HCT116 (cell line): ENCODE data around the gene ANAPC2. TPM values are rescaled to one million over a fixed set of nuclear protein-coding genes. Genes with fewer than 3 reads are reported as not detected.

ENCODE experiments used
- ATAC-seq: fragments of 200-7000 bp; cut with Tn5 transposase; 2 replicates; pipeline ENCODE4 v1.9.1; 2020; ENCODE audit warnings: mild to moderate bottlenecking, moderate library complexity
- BruUV-seq: library from RNA; stranded (reverse); fragments of 400-500 nt; replicated peaks from 2 replicates; lab custom pipeline; 2021; lab: Mats Ljungman, UMichigan
- CTCF ChIA-PET: fragments of 300-600 bp; sonication (Branson Sonifier 250); formaldehyde crosslinking; loops from one replicate; lab custom pipeline; 2021; ENCODE audit warnings: antibody characterized with exemption; lab: Charles Lee
- POLR2A ChIA-PET: fragments of 300-600, 350-600 bp; sonication (Branson Sonifier 250); formaldehyde crosslinking; loops from one replicate; lab custom pipeline; 2021; ENCODE audit warnings: antibody characterized with exemption; lab: Charles Lee
- RAD21 ChIA-PET, 2 experiments: fragments of 300-600 bp; sonication (Branson Sonifier 250); formaldehyde crosslinking; loops; one replicate each; lab custom pipeline; 2023; ENCODE audit warnings: low total read pairs in 2 of 2; ENCODE audit not compliant: uncharacterized antibody in 2 of 2, unreplicated experiment in 2 of 2, low non-redundant PET in 1 of 2; lab: Charles Lee
- DNase-seq: peaks from one replicate; pipeline ENCODE4 v3.0.0-alpha.2; 2010; ENCODE audit warnings: low read depth, low spot score
- H2AFZ ChIP-seq: fragments of 200-600 bp; shearing (Covaris generic), sonication (generic); 2 replicates; pipeline ENCODE4 v1.6.1; 2017; ENCODE audit warnings: low read depth, mixed run types, mixed read lengths, antibody characterized with exemption, low read length; ENCODE audit not compliant: poor library complexity, severe bottlenecking
- H3K27ac ChIP-seq: 2 replicates; pipeline ENCODE4 v1.5.1; 2012; ENCODE audit warnings: low read depth, low read length
- H3K27me3 ChIP-seq: fragments of 200-600 bp; sonication (generic); 2 replicates; pipeline ENCODE4 v1.6.1; 2016; ENCODE audit warnings: mixed run types, low read length, mixed read lengths; ENCODE audit not compliant: insufficient read depth
- H3K36me3 ChIP-seq, 2 experiments: fragments of 200-500 bp in 1 of 2; fragments of 200-600 bp in 1 of 2; sonication (Bioruptor generic) in 1 of 2; sonication (generic) in 1 of 2; 2 replicates each; pipeline versions ENCODE4 v1.5.1 to v1.6.1; 2014 to 2016; ENCODE audit warnings: low read length in 2 of 2, inconsistent platforms in 1 of 2, mixed read lengths in 1 of 2, mixed run types in 1 of 2; ENCODE audit not compliant: insufficient read depth in 2 of 2, control insufficient read depth in 1 of 2
- H3K4me1 ChIP-seq, 2 experiments: fragments of 200-600 bp in 1 of 2; sonication (generic) in 1 of 2; 2 replicates each; pipeline versions ENCODE4 v1.5.1 to v1.6.1; 2012 to 2017; ENCODE audit warnings: low read length in 2 of 2, inconsistent platforms in 1 of 2, mild to moderate bottlenecking in 1 of 2, mixed read lengths in 1 of 2, mixed run types in 1 of 2, moderate library complexity in 1 of 2; ENCODE audit not compliant: insufficient read depth in 2 of 2, control insufficient read depth in 1 of 2
- H3K4me2 ChIP-seq: fragments of 200-600 bp; sonication (generic); 2 replicates; pipeline ENCODE4 v1.6.1; 2017; ENCODE audit warnings: mixed run types, low read length, mixed read lengths
- H3K4me3 ChIP-seq, 2 experiments: fragments of 200-600 bp in 1 of 2; sonication (generic) in 1 of 2; replicated peaks in 1 of 2; 2 replicates each; pipeline ENCODE4 v1.5.1; 2011 to 2016; ENCODE audit warnings: low read length in 2 of 2, control low read depth in 1 of 2, low read depth in 1 of 2, mild to moderate bottlenecking in 1 of 2, mixed read lengths in 1 of 2, mixed run types in 1 of 2
- H3K79me2 ChIP-seq: fragments of 200-600 bp; sonication (generic); 2 replicates; pipeline ENCODE4 v1.6.1; 2017; ENCODE audit warnings: mild to moderate bottlenecking, mixed run types, low read length, moderate library complexity, mixed read lengths; ENCODE audit not compliant: insufficient read depth
- H3K9ac ChIP-seq: fragments of 200-600 bp; sonication (generic); 2 replicates; pipeline ENCODE4 v1.6.1; 2016; ENCODE audit warnings: low read length, mixed read lengths
- H3K9me2 ChIP-seq: fragments of 200-600 bp; sonication (generic), shearing (Covaris generic); 2 replicates; pipeline ENCODE4 v1.6.1; 2017; ENCODE audit warnings: mixed run types, mild to moderate bottlenecking, moderate library complexity; ENCODE audit not compliant: insufficient read depth
- H3K9me3 ChIP-seq, 2 experiments: fragments of 200-500 bp in 1 of 2; fragments of 200-600 bp in 1 of 2; sonication (Bioruptor generic) in 1 of 2; sonication (generic) in 1 of 2; 2 replicates each; pipeline ENCODE4 v1.6.1; 2014 to 2017; ENCODE audit warnings: low read length in 2 of 2, mixed read lengths in 2 of 2, inconsistent platforms in 1 of 2, low read depth in 1 of 2, mild to moderate bottlenecking in 1 of 2, mixed run types in 1 of 2, moderate library complexity in 1 of 2; ENCODE audit not compliant: control insufficient read depth in 1 of 2, insufficient read depth in 1 of 2
- H4K20me1 ChIP-seq: fragments of 200-600 bp; sonication (generic), shearing (Covaris generic); 2 replicates; pipeline ENCODE4 v1.6.1; 2017; ENCODE audit warnings: mixed run types, mild to moderate bottlenecking, moderate library complexity; ENCODE audit not compliant: insufficient read depth
- CBX3 ChIP-seq: IDR thresholded peaks from 2 replicates; pipeline ENCODE4 v1.6.1; 2012; ENCODE audit warnings: low read depth
- CTCF ChIP-seq, 3 experiments: fragments of 200-600 bp in 1 of 3; sonication (generic) in 1 of 3; IDR thresholded peaks in 2 of 3; conservative IDR thresholded peaks in 1 of 3; 2 replicates each; pipeline ENCODE4 v1.5.1; 2012 to 2017; ENCODE audit warnings: low read depth in 2 of 3, low read length in 2 of 3, antibody characterized with exemption in 1 of 3, borderline replicate concordance in 1 of 3, control low read depth in 1 of 3, mild to moderate bottlenecking in 1 of 3, mixed read lengths in 1 of 3, mixed run types in 1 of 3, moderate library complexity in 1 of 3; ENCODE audit not compliant: insufficient read depth in 1 of 3
- EGR1 ChIP-seq: IDR thresholded peaks from 2 replicates; pipeline ENCODE4 v1.6.1; 2012; ENCODE audit warnings: low read depth
- ELF1 ChIP-seq: IDR thresholded peaks from 2 replicates; pipeline ENCODE4 v1.6.1; 2012; ENCODE audit warnings: low read depth, borderline replicate concordance
- EZH2 ChIP-seq: fragments of 200-600 bp; sonication (generic); IDR thresholded peaks from 2 replicates; pipeline ENCODE4 v1.6.1; 2017; ENCODE audit warnings: antibody characterized with exemption, mixed run types
- EZH2phosphoT487 ChIP-seq: fragments of 200-600 bp; IDR thresholded peaks from 2 replicates; pipeline ENCODE4 v1.6.1; 2018; ENCODE audit warnings: antibody characterized with exemption, borderline replicate concordance
- FOSL1 ChIP-seq: IDR thresholded peaks from 2 replicates; pipeline ENCODE4 v1.6.1; 2012; ENCODE audit warnings: low read depth
- JUND ChIP-seq: IDR thresholded peaks from 2 replicates; pipeline ENCODE4 v1.6.1; 2012
- MAX ChIP-seq: IDR thresholded peaks from 2 replicates; pipeline ENCODE4 v1.6.1; 2012
- POLR2AphosphoS5 ChIP-seq: IDR thresholded peaks from 2 replicates; pipeline ENCODE4 v1.6.1; 2011; ENCODE audit warnings: mild to moderate bottlenecking, low read depth, low read length, moderate library complexity
- RAD21 ChIP-seq: IDR thresholded peaks from 2 replicates; pipeline ENCODE4 v1.6.1; 2012; ENCODE audit warnings: low read depth, mild to moderate bottlenecking
- REST ChIP-seq: IDR thresholded peaks from 2 replicates; pipeline ENCODE4 v1.6.1; 2012; ENCODE audit warnings: low read depth
- SIN3A ChIP-seq: IDR thresholded peaks from 2 replicates; pipeline ENCODE4 v1.6.1; 2012; ENCODE audit warnings: low read depth
- SP1 ChIP-seq: IDR thresholded peaks from 2 replicates; pipeline ENCODE4 v1.6.1; 2012; ENCODE audit warnings: low read depth
- SRF ChIP-seq: IDR thresholded peaks from 2 replicates; pipeline ENCODE4 v1.6.1; 2012; ENCODE audit warnings: low read depth
- YY1 ChIP-seq: IDR thresholded peaks from 2 replicates; pipeline ENCODE4 v1.6.1; 2011; ENCODE audit warnings: low read length, low read depth, moderate library complexity, mild to moderate bottlenecking; ENCODE audit not compliant: insufficient replicate concordance; ENCODE audit errors: extremely low read depth
- ZFX ChIP-seq: fragments of 450-650 bp; IDR thresholded peaks from 2 replicates; pipeline ENCODE4 v1.6.1; 2017
- intact Hi-C: fragments of 100-400 bp; cut with micrococcal nuclease; formaldehyde crosslinking; loops from 2 replicates; pipeline ENCODE4 v1.10.0; 2022
- total RNA-seq: library from RNA; stranded (reverse); gene quantifications from one replicate; pipeline ENCODE4 v1.2.1, GENCODE V29; 2021; ENCODE audit not compliant: unreplicated experiment
- TF ChIP-seq, protein P1 (sequence below): IDR thresholded peaks from 2 replicates; pipeline ENCODE4 v1.6.1; 2011; ENCODE audit warnings: mild to moderate bottlenecking, low read length, moderate library complexity; ENCODE audit not compliant: insufficient replicate concordance; ENCODE audit errors: extremely low read depth
- TF ChIP-seq, protein P2 (sequence below): IDR thresholded peaks from 2 replicates; pipeline ENCODE4 v1.6.1; 2012

Gene ANAPC2
- total RNA-seq, 1 experiment from 2014 or later, result 75.5 TPM

DNA sequence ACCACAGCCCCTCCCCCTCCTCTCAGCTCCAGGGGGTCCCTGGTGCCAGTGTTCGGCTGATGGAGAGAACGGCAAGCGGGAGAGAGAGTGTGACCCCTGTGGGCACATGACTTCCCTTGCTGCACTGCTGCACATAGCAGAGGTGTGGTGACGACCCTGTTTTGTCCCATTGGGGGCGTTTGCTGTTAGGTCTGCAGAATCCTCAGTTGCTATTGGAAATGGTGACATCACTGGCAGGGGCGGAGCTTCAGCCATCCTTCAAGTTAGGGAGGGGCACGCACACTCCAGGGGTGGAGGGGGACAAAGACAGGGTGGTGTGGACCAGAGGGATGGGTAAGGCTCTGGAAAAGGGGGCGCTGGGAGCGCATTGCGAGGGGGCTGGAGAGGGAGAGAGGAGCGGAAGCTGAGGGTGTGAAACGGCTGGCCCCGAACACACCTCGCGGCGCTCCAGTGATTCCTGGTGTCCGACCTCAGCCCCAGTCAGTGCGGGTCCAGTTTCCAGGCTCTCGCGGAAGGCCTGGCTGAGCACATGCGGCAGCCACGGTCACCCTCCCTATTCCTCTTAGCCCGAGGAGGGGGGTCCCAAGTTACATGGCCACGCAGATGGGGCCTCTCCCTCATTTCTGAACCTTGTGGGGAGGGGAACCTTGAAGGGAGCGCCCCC is 50.2 kb downstream of the ANAPC2 start:
- Histone ChIP-seq H3K4me3 (no peak overlapping the region), H3K9me2 (no peaks in the 10 kb centered on the region), H3K27ac (no peak overlapping the region), H3K36me3 (no peaks in the 10 kb centered on the region), H3K4me2 (no peak overlapping the region), H3K4me1 (peaks cover 12 to 18% of the 10 kb centered on the region in 2 experiments), H3K9me3 (no peaks in the 10 kb centered on the region), H4K20me1 (no peaks in the 10 kb centered on the region), H3K27me3 (no peaks in the 10 kb centered on the region), H2AFZ (no peak overlapping the region), H3K9ac (no peak overlapping the region), H3K79me2 (no peaks in the 10 kb centered on the region)
- TF ChIP-seq SIN3A, result no peak
- TF ChIP-seq ELF1, result no peak
- TF ChIP-seq EGR1, result no peak
- no peak for TF ChIP-seq SP1
- no peak for TF ChIP-seq MAX
- TF ChIP-seq EZH2, result no peak
- no peak for TF ChIP-seq SRF
- TF ChIP-seq RAD21, result no peak
- no peak for TF ChIP-seq FOSL1
- TF ChIP-seq, protein P1, sequence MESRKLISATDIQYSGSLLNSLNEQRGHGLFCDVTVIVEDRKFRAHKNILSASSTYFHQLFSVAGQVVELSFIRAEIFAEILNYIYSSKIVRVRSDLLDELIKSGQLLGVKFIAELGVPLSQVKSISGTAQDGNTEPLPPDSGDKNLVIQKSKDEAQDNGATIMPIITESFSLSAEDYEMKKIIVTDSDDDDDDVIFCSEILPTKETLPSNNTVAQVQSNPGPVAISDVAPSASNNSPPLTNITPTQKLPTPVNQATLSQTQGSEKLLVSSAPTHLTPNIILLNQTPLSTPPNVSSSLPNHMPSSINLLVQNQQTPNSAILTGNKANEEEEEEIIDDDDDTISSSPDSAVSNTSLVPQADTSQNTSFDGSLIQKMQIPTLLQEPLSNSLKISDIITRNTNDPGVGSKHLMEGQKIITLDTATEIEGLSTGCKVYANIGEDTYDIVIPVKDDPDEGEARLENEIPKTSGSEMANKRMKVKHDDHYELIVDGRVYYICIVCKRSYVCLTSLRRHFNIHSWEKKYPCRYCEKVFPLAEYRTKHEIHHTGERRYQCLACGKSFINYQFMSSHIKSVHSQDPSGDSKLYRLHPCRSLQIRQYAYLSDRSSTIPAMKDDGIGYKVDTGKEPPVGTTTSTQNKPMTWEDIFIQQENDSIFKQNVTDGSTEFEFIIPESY, result no peak
- TF ChIP-seq POLR2AphosphoS5, result no peak
- no peak for TF ChIP-seq CTCF (IDR thresholded peaks at IDR 0.05 in 2 of 3, conservative IDR thresholded peaks at IDR 0.05 in 1 of 3; ENCODE audit: borderline replicate concordance in 1 of 3, insufficient read depth in 1 of 3, low read depth in 2 of 3, low read length in 2 of 3)
- TF ChIP-seq JUND, result no peak
- TF ChIP-seq, protein P2, sequence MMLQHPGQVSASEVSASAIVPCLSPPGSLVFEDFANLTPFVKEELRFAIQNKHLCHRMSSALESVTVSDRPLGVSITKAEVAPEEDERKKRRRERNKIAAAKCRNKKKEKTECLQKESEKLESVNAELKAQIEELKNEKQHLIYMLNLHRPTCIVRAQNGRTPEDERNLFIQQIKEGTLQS, result no peak
- no peak for TF ChIP-seq CBX3
- no peak for TF ChIP-seq REST
- TF ChIP-seq ZFX, result no peak
- TF ChIP-seq YY1, result no peak
- TF ChIP-seq EZH2phosphoT487, result no peak
- RAD21 ChIA-PET, result interaction anchor here in 1 of 2 experiments (0.6 kb wide), 1 partner anchor 43 kb away, joined by 3 read pairs; no protein-coding TSS in a partner anchor
- intact Hi-C loops, result no loop called here
- POLR2A ChIA-PET, result no interaction called here
- BruUV-seq, result no TSS peak
- peak; percentile 54 for ATAC-seq
- DNase-seq, result no peak
- CTCF ChIA-PET, result no interaction called here
